Stimulated activated CD4-positive, alpha-beta T cell treated with anti-CD3 and anti-CD28 coated beads, Interleukin-12 subunit alpha, Interleukin-12 subunit beta, amount 100 ng/mL, for 24 hours (primary cell): ENCODE results near the gene B4GALNT3.
A peak's percentile ranks its signal among the peaks of the same experiment; 100 is the strongest.

Experiments
- DNase-seq, 2 experiments: peaks; one replicate each; pipeline ENCODE4 v3.0.0-alpha.2; 2020; ENCODE audit warnings: low read depth in 2 of 2

Gene B4GALNT3

GRCh38 chr12:559208-559905 is 99.6 kb downstream of the B4GALNT3 start:
- DNase-seq: no peak

GRCh38 chr12:559906-560455 is 100.2 kb downstream of the B4GALNT3 start:
- no peak for DNase-seq

GRCh38 chr12:560691-561390 is 101.1 kb downstream of the B4GALNT3 start:
- DNase-seq: no peak

GRCh38 chr12:561391-561705 is 101.6 kb downstream of the B4GALNT3 start:
- no peak for DNase-seq

- DNase-seq: no peak
These were observed 102.3 kb downstream of the B4GALNT3 start for GRCh38 chr12:561908-562593.

- DNase-seq: no peak
These were observed 102.9 kb downstream of the B4GALNT3 start for GRCh38 chr12:562634-563033.

GRCh38 chr12:563250-563781 is 103.6 kb downstream of the B4GALNT3 start:
- peak in 1 of 2 experiments; percentile 24 for DNase-seq

- no peak for DNase-seq
These were observed 104.1 kb downstream of the B4GALNT3 start for GRCh38 chr12:563787-564298.

- DNase-seq: no peak
These were observed 105.4 kb downstream of the B4GALNT3 start for GRCh38 chr12:565161-565560.

- DNase-seq: no peak
These were observed 105.9 kb downstream of the B4GALNT3 start for GRCh38 chr12:565589-566105.

GRCh38 chr12:568486-568885 is 108.7 kb downstream of the B4GALNT3 start:
- DNase-seq: no peak

GRCh38 chr12:569091-569676 is 109.4 kb downstream of the B4GALNT3 start:
- DNase-seq: no peak

- peak; percentile 70 to 84 for DNase-seq
These were observed 110.2 kb downstream of the B4GALNT3 start for GRCh38 chr12:569803-570434.

- no peak for DNase-seq
These were observed 110.7 kb downstream of the B4GALNT3 start for GRCh38 chr12:570435-570920.

GRCh38 chr12:570921-571794 is 111.4 kb downstream of the B4GALNT3 start:
- DNase-seq: no peak

- no peak for DNase-seq
These were observed 112.2 kb downstream of the B4GALNT3 start for GRCh38 chr12:571795-572531.

- DNase-seq: no peak
These were observed 112.8 kb downstream of the B4GALNT3 start for GRCh38 chr12:572532-572899.

GRCh38 chr12:573232-573631 is 113.5 kb downstream of the B4GALNT3 start:
- no peak for DNase-seq

- DNase-seq: no peak
These were observed 114.9 kb downstream of the B4GALNT3 start for GRCh38 chr12:574475-575128.
